ENCODE results near the gene ARAF.

GRCh38 chrX:47610511-47610910 lies 49.5 kb downstream of the ARAF start:
- TF ChIP-seq, protein P1, sequence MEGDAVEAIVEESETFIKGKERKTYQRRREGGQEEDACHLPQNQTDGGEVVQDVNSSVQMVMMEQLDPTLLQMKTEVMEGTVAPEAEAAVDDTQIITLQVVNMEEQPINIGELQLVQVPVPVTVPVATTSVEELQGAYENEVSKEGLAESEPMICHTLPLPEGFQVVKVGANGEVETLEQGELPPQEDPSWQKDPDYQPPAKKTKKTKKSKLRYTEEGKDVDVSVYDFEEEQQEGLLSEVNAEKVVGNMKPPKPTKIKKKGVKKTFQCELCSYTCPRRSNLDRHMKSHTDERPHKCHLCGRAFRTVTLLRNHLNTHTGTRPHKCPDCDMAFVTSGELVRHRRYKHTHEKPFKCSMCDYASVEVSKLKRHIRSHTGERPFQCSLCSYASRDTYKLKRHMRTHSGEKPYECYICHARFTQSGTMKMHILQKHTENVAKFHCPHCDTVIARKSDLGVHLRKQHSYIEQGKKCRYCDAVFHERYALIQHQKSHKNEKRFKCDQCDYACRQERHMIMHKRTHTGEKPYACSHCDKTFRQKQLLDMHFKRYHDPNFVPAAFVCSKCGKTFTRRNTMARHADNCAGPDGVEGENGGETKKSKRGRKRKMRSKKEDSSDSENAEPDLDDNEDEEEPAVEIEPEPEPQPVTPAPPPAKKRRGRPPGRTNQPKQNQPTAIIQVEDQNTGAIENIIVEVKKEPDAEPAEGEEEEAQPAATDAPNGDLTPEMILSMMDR (IDR thresholded peaks at IDR 0.05 in 8 of 11, conservative IDR thresholded peaks at IDR 0.05 in 3 of 11) = no peak
- TF ChIP-seq POLR2A (IDR thresholded peaks at IDR 0.05) = no peak

Data from spleen (tissue), 7 donors.